ENCODE measurements around the gene SERGEF. TPM values are rescaled to one million over a fixed set of nuclear protein-coding genes. Genes with fewer than 3 reads are reported as not detected.
A peak's percentile ranks its signal among the peaks of the same experiment; 100 is the strongest.

SERGEF gene
- total RNA-seq, 2 donors from 2014 or later = 21.1 to 28.2 TPM

DNA sequence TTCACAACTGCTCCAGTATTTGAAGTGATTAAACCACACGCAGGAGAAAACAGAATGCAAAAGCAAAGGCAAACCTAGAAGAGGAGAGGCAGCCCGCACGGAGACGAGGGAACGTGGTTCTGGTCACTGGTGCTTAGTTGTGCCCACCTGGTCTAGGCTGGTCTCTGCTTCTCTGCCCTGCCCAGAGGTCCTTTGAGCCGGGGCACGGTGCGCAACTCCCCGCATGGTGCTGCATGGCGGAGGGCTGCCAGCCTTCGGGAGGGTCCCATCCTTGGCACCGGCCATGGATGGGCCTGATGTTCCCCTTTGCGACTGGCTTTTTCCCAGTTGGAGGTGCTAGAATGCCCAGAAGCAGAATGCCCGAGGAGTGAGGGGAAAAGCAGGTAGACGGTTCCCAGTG lies 232.2 kb downstream of the SERGEF start:
- ATAC-seq (no peak), DNase-seq (no peak)
- intact Hi-C loops (cut with DNase I) = no loop called here

DNA sequence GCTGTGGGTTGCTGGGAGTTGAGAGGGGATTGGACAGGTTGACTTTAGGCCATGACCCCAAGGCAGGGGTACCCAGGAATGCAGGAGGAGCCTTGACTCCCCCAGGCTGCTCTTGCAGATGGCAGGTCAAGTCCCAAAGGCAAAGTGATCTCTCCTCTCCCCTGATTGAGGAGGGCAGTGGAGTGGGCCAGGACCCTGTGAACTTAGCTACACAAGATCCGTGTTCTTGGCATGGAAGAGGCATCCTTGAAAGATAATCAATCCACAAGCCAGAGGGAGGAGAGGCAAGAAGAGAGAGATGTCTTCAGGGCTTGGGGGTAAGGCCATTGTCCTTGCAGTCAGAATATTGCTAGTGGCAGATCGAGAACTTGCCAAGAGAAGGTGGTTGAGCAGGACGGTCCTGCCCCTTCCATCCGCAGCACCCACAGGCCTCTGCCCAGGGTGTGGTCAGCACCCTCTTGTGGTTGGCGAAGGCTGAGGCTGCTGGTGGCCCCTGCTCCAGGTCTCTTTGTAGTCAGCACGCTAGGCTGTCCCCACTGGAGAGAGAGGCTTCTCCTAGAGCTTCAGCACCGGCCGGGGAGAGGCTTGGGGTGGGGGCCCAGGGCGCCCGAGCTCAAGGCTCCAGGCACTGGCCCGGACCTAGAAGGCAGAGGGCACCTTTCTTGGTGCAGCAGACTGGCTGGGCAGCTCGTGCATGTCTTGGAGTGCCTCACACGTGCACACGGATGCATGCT lies 232.8 kb downstream of the SERGEF start:
- no peak for ATAC-seq
- no peak for DNase-seq
- intact Hi-C loops (cut with DNase I) = no loop called here

DNA sequence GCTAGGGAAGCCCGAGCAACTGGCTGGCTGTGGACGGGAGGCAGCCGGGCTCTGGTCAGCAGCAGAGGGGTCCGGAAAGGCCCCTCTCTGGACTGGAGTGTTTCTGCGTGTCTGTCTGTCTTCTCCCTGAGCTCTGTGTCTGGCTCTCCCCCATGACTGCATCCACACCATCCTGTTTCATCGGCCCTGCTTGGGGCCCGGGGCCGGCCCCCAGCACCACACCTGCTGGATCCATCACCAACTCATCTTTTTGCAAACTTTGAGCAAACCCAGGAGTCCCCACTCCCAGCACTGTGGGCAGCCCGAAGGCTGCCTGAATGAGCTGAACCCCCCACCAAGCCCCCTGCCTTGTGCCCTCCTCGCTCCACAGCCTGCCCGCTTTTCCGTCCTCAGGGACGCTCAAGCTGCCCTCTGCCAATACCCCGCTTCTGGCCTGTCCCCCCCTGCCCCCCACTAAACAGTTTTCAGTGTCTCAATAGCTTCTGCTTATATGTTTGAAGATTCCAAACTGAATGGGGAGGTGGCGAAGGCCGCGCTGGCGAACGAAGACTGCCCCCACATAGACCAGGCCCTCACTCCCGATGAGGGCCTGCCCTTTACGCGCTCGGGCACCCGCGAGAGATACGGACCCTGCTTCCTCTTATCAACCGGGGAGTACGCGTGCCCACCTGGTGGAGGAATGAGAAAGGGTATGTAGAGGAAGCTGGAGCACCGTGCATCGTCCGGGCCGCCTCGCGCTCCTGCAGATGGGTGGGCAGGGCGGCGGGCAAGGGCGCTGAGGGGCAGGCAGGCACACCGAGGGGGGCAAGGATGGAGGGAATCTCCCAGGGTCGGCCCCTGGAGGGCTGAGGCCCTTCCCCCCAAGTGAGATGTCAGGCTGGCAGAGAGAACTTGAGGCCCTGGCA lies 233.6 kb downstream of the SERGEF start:
- DNase-seq = no peak
- intact Hi-C loops (cut with DNase I) = no loop called here
- no peak for ATAC-seq

DNA sequence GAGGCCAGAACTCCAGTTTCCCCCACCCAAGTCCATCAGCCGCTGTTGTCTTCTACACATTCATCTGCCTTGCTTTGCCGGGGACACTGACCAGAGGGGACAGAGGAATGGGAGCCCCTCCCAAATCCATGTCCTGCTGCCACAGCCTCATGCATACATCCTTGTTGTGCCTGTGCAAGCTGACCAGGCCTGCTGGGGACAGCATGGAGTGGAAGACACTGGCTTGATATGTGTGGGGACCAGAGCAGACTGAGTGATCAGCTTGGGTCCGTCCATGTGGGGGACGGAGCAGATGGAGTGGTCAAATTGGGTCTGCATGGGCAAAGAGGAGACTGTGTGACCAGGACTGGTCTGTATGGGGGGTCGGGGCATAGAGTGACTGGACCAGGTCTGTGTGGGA lies 234.5 kb downstream of the SERGEF start:
- intact Hi-C loops (cut with DNase I) = no loop called here
- DNase-seq (no peak), ATAC-seq (no peak)

DNA sequence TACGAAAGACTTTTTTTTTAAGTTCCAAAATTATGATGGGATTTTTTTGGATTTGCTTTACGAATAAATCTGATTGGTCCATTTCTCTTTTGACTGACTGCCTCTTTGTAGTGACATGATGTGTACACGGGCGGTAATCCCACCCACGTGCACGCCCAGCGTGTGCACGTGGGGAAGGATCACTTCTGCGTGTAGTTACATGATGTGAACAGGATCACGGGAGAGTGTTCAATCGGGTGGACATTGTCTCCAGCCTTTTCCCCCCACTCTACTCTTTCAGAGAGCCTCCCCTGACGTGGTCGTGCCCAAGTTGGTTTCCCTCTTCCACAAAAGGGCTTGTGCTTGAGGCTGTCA lies 235.1 kb downstream of the SERGEF start:
- intact Hi-C loops (cut with DNase I) = no loop called here
- ATAC-seq (no peak), DNase-seq (no peak)

DNA sequence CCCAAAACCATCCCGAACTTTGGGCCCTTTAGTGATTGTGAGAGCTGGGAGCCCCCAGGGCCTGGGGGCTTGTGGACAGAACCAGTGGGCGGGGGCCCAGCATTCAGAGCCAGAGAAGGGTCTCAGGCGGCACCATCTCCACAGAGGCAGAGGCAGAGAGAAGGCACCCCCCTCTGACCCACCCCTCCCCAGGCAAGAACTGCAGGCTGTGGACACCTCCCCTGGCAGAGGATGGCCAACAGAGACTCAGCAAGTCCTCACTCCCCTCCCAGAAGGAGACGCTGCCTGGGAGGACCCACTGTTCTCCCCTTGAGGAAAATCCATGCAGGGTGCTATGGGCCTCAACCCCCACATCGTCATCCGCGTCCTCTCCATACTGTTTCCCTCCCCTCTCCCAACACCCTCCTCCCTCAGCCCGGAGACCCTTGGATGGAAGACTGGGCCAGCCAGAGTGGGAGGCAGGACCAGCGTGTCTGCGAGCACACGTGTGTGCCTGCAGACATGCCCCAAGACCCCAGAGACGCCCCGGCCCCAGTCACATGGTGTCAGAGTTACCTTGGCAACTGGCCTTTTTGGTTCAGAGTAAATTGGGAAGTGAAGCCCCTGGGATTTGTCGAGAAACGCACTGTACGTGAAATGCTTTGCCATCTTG lies 235.6 kb downstream of the SERGEF start:
- intact Hi-C loops (cut with DNase I) = no loop called here
- DNase-seq (no peak), ATAC-seq (no peak)

DNA sequence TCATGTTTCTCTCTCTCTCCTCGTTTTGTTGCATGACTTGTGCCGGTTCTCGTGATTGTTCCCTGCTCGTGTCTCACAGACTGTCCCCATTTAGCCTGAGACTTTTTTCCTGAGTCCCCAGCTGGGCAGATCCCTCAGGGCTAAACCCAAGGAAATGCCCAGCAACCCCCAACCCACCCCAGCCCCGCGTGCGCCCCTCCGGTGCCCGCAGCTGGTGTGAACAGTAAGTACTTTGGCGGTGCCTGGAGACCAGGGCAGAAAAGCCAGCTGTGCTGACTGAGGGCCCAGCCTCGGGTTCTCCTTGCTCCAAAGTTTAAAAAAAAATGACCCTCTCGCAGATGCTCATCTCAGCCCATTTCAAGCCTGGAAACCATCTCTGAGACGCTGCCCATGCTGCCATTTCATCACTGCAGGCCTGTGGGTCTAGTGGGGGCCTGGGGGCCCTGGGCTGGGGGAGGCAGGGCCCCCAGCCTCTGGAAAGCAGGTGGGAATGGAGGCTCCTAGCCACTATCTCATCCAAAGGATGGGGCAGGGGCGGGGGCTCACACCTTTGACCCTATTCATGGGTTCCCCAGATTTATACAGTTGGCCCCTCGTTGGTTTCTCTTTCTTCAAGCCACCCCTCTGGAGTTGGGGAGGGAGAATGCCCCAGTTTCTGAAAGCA lies 236.5 kb downstream of the SERGEF start:
- no peak for ATAC-seq
- DNase-seq = no peak
- intact Hi-C loops (cut with DNase I) = no loop called here

DNA sequence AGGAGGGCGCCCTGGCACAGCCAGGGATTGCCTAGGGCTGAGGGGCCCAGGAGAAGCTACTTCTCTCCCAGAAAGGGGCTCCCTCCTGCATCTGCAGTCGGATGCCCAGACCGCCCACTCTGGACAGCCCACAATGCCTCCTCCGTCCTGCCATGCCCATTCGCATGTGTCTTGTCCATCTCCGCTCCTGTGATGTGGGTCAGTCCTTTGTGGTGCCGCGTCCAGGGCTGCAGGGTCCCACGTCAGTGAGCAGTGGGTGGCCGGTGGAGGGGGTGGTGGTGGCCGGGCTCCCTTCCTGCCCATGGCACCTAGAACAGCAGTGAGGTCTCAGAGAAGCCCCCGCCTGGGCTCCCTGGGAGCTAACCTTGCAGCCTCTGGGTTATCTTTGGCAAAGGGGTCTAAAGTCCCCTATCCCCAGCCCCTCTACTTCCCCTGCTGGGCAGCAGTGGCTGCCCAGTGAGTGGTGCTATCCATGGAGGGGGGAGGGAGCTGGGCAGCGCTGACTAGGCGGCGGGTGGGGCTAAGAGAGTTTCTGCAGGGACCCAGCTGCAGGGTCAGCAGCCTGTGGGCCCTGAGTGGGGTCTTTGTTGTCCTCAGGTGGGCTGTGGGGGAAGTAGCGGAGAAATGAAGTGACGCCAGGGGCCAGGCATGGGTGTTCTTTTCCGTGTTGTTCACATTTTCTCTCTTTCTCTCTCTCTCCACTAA lies 237.2 kb downstream of the SERGEF start:
- intact Hi-C loops (cut with DNase I) = no loop called here
- ATAC-seq (no peak), DNase-seq (no peak)

DNA sequence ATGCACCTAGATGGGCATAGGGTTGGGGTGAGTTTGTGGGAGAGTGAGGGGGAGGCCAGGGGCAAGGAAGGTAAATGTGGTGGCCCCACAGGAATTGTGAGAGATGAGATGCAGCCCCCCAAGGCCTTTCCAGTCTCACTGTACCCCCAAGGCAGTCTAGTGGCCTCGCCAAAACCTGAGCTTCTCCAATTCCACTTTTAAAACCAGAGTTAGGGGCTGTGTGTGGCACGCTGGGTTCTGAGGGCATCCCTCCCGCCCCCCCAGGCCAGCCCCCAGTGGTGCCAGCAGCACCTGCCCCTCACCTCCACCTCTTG lies 237.9 kb downstream of the SERGEF start:
- no peak for ATAC-seq
- intact Hi-C loops (cut with DNase I) = no loop called here
- DNase-seq = no peak

DNA sequence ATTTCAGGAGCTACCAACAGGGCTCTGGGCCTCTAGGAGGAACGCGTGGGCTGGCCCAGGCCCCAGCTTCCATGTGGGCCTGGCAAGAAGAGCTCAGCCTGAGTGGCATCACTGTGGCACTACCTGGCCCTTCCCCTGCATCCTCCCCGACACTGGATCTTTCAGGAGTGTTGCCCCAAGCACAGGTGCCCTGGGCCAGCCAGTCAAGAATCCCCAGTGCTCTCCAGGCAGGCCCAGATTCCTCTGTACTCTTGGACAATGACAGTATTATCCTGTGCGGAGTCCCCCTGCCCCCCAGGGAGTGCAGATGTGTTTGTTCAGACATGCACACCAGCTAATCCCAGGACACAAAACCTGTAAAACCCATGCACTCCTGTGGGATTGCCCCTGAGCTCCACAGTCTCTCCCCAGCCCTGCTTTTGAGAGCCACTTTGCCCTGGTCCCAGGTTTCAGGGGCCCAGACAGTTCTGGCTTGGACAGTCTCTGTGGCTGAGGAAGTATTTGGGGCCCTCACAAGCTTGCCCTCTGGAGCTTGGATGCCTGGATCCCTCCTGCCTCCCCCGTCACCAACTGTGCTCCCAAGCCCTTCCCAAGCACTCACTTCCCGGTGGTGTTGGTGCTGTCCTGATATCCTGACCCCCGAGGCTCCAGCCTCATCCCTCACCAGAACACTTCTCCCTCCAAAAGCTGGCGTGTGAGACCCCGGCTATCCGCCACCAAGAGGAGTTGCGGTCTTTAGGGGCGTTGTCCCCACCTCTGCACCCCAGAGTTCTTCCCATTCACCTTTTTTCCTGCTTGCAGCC lies 238.4 kb downstream of the SERGEF start:
- DNase-seq (no peak), ATAC-seq (no peak)
- intact Hi-C loops (cut with DNase I) = no loop called here

DNA sequence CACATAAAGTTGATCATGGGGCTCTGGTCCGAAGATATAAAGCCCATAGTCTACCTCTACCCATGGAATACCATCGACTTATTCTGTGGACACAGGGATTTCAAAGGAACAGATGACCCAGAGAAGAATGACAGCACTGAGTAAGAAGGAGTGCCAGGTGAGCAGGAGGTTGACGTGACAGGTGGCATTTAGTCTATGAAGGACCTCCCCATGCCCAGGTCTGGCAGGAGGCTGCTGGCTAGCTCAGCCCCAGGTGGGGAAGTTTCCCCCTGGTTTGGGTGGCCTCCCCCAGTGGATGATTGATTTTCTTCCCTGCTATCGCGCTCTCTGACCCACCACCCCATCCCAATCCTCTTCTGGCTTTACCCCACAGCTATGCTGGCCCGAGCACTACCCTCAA lies 239.2 kb downstream of the SERGEF start:
- no peak for ATAC-seq
- DNase-seq = no peak
- intact Hi-C loops (cut with DNase I) = no loop called here

DNA sequence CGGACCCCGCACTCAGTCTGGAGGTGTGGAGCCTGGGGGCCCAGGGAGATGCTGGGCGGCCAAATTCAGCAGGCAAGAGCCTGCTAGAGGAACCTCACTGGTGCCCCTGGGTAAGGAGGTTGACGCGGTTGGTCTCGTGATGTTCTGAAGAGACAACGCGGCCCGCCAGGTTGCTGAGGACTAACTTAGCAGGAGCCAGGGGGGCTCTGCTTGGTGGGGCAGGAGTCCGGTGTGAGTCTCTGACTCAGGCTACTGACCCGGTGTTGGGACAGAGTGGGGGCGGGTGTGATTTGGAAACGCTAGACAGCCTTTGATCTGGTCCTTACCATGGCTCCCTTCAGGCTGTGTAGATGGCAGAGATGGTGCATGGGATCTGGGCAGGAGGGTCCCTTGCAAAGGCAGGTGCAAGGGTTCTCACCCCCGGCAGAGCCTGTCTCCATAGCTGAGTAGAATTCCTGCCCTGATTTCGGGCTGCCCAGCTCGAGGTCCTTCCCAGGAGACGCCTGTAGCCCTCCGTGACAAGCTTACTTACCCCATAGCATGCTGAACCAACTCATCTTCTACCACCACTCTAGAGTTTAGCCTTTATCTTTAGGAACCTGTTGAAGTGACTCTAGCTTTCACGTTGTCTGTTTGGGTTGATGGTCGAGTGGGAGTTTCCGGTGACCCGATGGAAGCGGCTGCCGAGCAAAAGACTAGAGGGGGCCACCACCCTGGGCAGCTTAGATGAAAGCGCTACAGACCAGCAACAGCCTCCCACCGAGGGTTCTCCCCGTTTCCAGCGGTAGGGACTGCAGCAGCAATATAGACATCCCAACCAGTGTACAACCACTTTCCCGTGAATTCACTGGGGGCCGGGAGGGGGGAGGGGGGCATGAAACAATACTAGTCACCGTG lies 239.9 kb downstream of the SERGEF start:
- intact Hi-C loops (cut with DNase I) = no loop called here
- DNase-seq (no peak), ATAC-seq (no peak)

DNA sequence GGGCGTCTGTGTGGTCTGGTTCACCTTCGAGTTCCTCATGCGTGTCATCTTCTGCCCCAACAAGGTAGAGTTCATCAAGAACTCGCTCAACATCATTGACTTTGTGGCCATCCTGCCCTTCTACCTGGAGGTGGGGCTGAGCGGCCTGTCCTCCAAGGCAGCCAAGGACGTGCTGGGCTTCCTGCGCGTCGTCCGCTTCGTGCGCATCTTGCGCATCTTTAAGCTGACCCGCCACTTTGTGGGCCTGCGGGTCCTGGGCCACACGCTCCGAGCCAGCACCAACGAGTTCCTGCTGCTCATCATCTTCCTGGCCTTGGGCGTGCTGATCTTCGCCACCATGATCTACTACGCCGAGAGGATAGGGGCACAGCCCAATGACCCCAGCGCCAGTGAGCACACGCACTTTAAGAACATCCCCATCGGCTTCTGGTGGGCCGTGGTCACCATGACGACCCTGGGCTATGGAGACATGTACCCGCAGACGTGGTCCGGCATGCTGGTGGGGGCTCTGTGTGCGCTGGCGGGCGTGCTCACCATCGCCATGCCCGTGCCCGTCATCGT lies 240.9 kb downstream of the SERGEF start:
- DNase-seq (no peak), ATAC-seq (no peak)
- intact Hi-C loops (cut with DNase I) = no loop called here

DNA sequence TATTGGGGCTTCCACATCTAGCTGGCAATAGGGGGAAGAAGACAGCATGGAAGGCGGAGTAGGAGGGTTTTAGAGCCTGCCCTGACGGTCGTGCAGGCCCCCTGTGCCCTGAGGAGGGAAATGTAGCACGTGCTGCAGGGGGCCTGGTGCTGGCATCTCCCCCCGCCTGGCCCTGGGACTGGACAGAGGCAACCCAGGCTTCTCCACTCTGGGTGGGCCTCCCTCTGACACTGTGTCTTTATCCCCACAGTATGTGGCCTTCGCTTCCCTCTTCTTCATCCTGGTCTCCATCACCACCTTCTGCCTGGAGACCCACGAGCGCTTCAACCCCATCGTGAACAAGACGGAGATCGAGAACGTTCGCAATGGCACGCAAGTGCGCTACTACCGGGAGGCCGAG lies 241.4 kb downstream of the SERGEF start:
- intact Hi-C loops (cut with DNase I) = no loop called here
- ATAC-seq (no peak), DNase-seq (no peak)

DNA sequence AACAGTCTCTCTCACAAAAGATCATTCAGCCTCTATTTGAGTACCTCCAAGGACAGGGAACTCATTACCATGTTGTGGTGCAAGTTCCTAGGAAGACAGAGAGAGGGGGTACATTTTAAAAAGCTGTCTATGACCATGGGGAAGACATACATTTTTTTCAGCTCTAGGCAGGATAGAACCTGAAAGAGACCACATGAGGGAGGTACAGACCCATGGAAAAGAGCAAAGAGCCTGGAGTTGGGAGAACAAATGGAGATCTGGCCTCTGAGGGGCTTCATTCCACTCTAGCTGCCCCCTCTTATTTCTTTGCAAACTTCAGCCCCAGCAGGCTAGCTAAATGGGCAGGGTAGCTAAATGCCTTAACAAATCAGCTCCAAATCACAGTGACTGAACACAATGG lies 241.9 kb downstream of the SERGEF start:
- intact Hi-C loops (cut with DNase I) = no loop called here
- no peak for DNase-seq
- ATAC-seq = no peak

DNA sequence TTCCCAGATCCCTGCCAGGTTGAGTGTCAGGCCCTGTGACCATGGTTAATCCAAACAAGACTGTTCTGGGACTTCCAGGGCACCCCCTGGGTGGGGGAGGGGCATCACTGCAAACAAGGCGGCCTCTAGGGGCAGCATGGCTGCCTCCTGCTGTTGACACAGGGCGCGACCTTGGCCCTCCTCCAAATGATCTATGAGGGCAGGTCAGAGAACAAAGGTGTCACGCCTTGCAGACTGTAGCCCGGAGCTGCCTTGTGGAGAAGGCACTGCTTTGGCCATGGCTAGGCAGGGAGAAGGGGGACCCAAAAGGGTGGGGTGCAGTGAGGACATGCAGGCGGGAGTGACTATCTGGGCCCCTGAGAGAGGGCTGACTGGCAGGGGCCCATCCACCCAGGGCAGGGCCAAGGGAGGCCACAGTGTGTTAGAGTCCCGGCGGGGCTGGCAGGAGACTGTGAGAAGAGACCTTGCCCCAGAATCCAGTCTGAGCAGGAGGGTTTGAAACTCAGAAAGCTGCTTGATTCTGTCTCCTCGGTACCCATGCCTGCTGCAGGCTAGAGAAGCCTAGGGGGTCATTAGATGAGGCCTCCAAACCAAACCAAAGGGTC lies 242.7 kb downstream of the SERGEF start:
- peak; percentile 39 for DNase-seq
- intact Hi-C loops (cut with DNase I) = no loop called here

DNA sequence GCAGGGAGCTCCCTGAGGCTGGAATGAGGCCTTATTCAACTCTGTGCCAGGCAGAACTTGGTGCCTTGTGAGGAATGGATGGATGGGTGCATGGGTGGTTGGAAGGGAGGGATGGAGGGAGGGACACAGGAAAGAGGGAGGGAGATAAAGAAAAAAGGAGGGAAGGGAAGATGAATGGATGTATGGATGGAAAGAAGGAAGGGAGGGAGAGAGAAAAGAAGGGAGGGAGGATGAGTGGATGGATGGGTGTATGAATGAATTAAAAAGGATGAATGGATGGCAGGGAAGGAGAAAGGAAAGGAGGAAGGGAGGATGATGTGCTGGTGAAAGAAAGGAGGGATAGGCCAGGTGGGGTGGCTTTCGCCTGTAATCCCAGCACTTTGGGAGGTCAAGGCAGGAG lies 243.6 kb downstream of the SERGEF start:
- intact Hi-C loops (cut with DNase I) = no loop called here
- no peak for ATAC-seq

More for the DNA sequence above, 242.7 kb downstream of the SERGEF start:
- ATAC-seq = peak in 1 of 2 donors; percentile 67

More for the DNA sequence above, 243.6 kb downstream of the SERGEF start:
- no peak for DNase-seq

Measured in left cardiac atrium (tissue), 4 donors.